CD4-positive, alpha-beta T cell treated with Interleukin-12 subunit alpha and Interleukin-12 subunit beta, for 1 hour (primary cell): Measurements from ENCODE around the gene HEBP1.

ENCODE experiments used
- DNase-seq: peaks from one replicate; pipeline ENCODE4 v3.0.0-alpha.2; 2020

HEBP1 gene

DNA sequence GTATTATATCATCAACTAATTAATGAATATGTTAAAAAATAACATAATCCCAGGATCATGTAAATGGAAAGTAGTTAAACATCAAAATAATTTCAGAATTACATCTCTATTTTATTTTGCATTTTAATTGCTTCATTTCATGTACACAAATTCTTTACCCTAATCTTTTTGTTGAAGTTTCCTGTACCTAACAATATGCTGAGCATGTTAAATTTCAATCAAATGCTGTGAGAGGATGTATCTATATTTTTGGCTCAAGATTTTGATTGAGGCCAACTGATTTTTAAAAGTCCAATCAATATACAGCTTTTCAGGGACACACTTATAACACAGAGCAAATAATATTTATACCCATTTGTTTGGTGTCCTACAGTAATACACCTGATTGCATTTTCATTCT is 54.5 kb downstream of the HEBP1 start:
- DNase-seq, result no peak

GRCh38 chr12:12943586-12944260 is 56.3 kb downstream of the HEBP1 start:
- no peak for DNase-seq

DNA sequence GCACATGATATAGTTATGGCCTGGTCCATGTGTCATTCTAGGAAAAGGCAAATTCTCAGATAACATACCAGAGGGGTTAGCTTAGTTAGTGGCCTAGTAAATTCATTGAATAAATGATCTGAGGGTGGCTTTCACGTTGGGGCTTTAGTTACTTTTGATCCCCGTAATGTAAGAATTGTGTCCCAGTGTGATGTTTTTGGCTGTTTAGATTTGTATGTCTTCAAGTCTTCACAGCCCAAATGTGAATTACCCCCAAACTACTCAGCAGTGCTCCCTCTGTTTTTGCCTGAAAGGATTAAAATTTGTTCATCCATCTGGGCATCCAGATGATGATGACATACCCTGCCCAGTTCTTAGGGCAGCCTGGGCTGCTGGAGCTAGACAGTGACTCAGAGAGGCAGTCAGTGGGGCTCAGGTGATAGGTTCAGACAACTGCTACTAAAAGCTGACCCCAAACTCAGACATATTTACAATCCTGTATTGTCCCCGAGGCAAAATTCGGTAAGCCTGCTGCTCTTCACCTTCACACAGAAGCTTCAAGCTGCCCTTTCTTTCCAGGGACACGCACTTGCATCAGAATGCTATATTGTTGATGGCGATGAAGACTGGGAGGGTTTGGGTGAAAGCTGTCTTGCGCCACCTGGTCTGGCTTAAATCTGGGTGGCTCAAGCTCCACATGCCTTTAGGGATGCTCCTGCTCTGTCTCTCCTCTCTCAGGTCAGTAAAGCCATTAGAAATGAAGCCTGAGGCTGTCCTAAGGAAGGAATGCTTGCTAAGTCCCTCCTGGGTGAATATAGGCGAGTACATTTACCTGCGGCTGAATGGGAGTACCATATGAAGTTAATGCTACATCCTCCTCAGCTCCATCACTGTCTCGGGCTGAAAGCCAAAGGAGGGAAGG is 58.4 kb downstream of the HEBP1 start:
- no peak for DNase-seq

DNA sequence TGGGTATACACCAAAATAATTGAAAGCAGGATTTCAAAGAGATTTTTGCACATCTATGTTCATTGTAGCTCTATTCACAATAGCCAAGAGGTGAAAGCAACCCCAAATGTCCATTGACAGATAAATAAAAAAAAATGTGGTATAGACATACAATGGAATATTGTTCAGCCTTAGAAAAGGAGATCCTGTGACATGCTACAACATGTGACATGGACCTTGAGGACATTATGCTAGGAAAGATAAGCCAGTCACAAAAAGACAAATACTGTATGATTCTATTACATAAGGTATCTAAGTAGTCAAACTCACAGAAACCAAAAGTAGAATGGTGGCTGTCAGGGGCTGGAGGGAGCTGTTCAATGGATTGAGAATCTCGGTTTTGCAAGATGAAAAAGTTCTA is 60.2 kb downstream of the HEBP1 start:
- DNase-seq, result no peak

GRCh38 chr12:12938541-12938940 is 61.5 kb downstream of the HEBP1 start:
- no peak for DNase-seq

DNA sequence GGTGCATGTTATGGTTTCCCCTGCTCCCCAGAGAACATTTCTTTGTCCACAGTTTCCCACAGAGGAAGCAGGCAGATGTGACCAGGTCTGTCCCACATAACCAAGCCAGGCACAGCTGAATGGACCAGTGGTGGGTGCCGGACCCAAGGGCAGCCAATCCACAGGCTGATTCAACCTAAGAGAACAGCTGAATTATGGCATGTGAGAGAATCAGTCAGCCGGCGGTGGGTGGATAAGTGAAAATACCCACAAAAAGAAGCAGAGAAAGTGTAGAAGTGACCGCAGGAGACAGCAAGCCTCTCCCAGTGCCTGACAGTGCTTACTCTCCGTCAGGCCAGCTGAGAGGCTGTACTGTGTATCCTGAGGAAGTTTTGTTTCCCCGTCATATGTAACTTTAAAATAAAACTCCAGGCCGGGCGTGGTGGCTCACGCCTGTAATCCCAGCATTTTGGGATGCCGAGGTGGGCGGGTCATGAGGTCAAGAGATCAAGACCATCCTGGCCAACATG is 63.0 kb downstream of the HEBP1 start:
- DNase-seq, result no peak

- no peak for DNase-seq
These were observed 65.5 kb downstream of the HEBP1 start for GRCh38 chr12:12934556-12934955.

DNA sequence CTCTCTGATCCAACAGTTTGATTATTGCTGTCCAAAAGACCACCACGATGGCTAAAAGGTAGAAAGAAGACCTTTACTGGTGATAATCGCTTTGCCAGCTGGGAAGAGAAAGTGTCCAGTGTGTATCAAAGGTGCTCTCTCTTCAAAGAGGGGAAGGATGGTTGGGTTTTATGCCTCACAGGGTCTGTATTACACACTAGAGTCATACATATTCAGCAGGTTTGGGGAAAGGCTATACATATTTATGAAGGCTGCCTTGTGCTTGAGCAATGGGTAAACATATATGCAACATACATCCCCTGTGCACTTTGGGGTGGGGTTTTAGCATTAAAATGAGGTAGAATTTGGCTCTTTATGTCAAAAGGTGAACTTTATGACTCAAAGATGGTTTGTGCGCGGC is 66.3 kb downstream of the HEBP1 start:
- DNase-seq, result no peak

GRCh38 chr12:12930633-12931219 is 69.3 kb downstream of the HEBP1 start:
- no peak for DNase-seq

- no peak for DNase-seq
These were observed 70.4 kb downstream of the HEBP1 start for GRCh38 chr12:12929696-12930095.

- DNase-seq, result peak; percentile 68
These were observed 72.6 kb downstream of the HEBP1 start for GRCh38 chr12:12927211-12928079.

DNA sequence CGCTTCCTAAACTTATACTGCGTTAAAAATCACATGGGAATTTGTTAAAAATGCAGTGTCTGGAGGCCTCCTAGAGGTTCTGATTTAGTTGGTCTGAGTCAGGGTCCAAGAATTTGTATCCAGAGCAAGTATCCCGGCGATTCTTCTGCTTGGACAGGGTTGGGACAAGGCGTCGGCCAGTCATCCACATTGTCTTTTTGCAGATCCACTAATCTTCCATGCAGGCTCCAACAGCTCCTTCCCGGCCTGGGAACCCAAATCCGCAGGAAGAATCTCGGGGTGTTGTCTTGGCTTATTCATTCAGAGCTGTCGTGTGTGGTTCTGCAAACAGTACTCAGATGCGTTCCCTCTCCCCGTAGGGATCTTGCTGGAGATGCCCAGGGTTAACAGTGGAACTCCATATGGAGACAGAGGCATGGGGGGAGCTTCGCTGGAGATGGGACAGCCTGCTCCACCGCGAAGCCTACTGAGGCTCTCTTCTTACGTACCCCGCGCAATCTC is 73.4 kb downstream of the HEBP1 start:
- DNase-seq, result no peak

- DNase-seq, result no peak
These were observed 74.7 kb downstream of the HEBP1 start for GRCh38 chr12:12925388-12925787.
